ENCODE results near the gene RAB40C.

DNA sequence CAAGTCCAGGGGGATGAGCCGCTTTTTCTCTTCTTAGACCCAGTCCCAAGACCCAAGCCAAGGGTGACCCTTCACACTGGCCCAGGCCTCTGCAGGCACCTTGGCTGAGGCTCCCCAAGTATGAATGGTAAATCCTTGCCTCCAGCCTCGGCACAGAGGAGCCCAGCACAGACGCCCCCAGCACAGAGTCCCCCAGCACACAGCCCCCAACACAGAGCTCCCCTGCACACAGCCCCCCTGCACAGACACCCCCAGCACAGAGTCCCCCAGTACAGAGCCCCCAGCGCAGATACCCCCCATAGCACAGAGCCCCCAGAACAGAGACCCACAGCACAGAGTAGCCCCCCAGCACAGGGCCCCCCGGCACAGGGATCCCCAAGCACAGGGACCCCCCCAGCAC is 50.7 kb downstream of the RAB40C start:
- TF ChIP-seq, protein P1, sequence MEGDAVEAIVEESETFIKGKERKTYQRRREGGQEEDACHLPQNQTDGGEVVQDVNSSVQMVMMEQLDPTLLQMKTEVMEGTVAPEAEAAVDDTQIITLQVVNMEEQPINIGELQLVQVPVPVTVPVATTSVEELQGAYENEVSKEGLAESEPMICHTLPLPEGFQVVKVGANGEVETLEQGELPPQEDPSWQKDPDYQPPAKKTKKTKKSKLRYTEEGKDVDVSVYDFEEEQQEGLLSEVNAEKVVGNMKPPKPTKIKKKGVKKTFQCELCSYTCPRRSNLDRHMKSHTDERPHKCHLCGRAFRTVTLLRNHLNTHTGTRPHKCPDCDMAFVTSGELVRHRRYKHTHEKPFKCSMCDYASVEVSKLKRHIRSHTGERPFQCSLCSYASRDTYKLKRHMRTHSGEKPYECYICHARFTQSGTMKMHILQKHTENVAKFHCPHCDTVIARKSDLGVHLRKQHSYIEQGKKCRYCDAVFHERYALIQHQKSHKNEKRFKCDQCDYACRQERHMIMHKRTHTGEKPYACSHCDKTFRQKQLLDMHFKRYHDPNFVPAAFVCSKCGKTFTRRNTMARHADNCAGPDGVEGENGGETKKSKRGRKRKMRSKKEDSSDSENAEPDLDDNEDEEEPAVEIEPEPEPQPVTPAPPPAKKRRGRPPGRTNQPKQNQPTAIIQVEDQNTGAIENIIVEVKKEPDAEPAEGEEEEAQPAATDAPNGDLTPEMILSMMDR (IDR thresholded peaks at IDR 0.05): no peak
- no peak for TF ChIP-seq POLR2A (IDR thresholded peaks at IDR 0.05)
- no peak for TF ChIP-seq EP300 (IDR thresholded peaks at IDR 0.05)
- no peak for TF ChIP-seq POLR2AphosphoS5 (IDR thresholded peaks at IDR 0.05)
